Tibial nerve (tissue), 4 donors: ENCODE measurements around the gene RNF220. TPM values are rescaled to one million over a fixed set of nuclear protein-coding genes. Genes with fewer than 3 reads are reported as not detected.

Experiments used
- DNase-seq, 2 donors: peaks; one replicate each; pipeline ENCODE4 v3.0.0-alpha.2; 2019; ENCODE audit warnings: low spot score in 2 of 2
- H3K27ac ChIP-seq, 4 donors: fragments of 200-600 bp; sonication (generic) in 3 of 4; one replicate each; pipeline ENCODE4 v1.5.1; 2017 to 2019; ENCODE audit warnings: mild to moderate bottlenecking in 1 of 4
- H3K27me3 ChIP-seq, 2 donors: fragments of 200-600 bp; sonication (generic) in 1 of 2; one replicate each; pipeline versions ENCODE4 v1.5.1 to v1.6.0; 2017 to 2019
- H3K36me3 ChIP-seq, 3 donors: fragments of 200-600 bp; sonication (generic); one replicate each; pipeline ENCODE4 v1.5.1; 2018 to 2019
- H3K4me1 ChIP-seq, 4 donors: fragments of 200-600 bp; sonication (generic) in 3 of 4; one replicate each; pipeline ENCODE4 v1.5.1; 2017 to 2019
- H3K4me3 ChIP-seq, 4 donors: fragments of 200-600 bp; sonication (generic) in 3 of 4; one replicate each; pipeline ENCODE4 v1.5.1; 2017 to 2019; ENCODE audit warnings: mild to moderate bottlenecking in 1 of 4, moderate library complexity in 1 of 4
- H3K9me3 ChIP-seq, 4 donors: fragments of 200-600 bp; sonication (generic) in 3 of 4; one replicate each; pipeline ENCODE4 v1.5.1; 2017 to 2019
- EP300 ChIP-seq, 2 donors: sonication (generic); formaldehyde crosslinking; IDR thresholded peaks; one replicate each; pipeline ENCODE4 v1.6.1; 2017; ENCODE audit warnings: antibody characterized with exemption in 2 of 2, mild to moderate bottlenecking in 1 of 2
- POLR2A ChIP-seq, 2 donors: fragments of 450-650 bp; IDR thresholded peaks; one replicate each; pipeline ENCODE4 v1.6.1; 2017; ENCODE audit warnings: antibody characterized with exemption in 2 of 2, mild to moderate bottlenecking in 2 of 2, moderate library complexity in 2 of 2
- WGBS, 2 donors: methylation state at CpG; one replicate each; pipeline ENCODE4 v1.1.5; 2018; 5-methylcytosine and 5-hydroxymethylcytosine counted together
- total RNA-seq, 4 donors: library from RNA; depleted of rRNA; stranded (reverse); fragments of >200 nt; gene quantifications; one replicate each; pipeline ENCODE4 v1.1.0, GENCODE V29; 2016
- TF ChIP-seq, protein P1 (sequence below), 5 experiments: fragments of 200-600 bp in 3 of 5; fragments of 450-650 bp in 2 of 5; sonication (generic) in 3 of 5; IDR thresholded peaks; one replicate each; pipeline ENCODE4 v1.5.1; 2016 to 2019; ENCODE audit warnings: antibody characterized with exemption in 5 of 5, mild to moderate bottlenecking in 3 of 5, moderate library complexity in 2 of 5

The RNF220 gene
- total RNA-seq, 4 donors from 2014 or later: 110 to 151 (median 114) TPM

DNA sequence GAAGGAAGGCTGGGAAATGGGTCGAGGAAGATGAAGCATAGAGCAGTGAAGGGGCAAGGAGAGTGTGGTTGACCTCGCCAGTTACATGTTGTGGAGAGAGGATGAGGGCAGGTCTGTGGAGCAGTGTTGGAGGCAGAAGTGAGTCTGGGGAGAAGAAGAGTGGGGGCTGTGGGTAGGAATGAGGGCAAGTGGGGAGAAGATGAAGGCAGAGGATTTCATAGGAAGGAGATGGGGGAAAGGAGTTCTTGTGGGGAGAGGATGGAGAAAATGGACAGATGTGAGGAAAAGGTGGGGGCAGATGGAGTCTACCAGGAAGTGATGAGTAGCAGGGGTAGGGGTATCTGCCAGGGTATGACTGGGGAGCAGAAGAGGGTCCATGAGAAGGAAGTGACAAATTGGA is 273.1 kb downstream of the RNF220 start:
- Histone ChIP-seq H3K4me3 (no peak overlapping the region), H3K4me1 (peaks cover 0 to 50% (median 22%) of the 10 kb centered on the region in 4 donors), H3K27me3 (no peaks in the 10 kb centered on the region), H3K9me3 (no peaks in the 10 kb centered on the region), H3K27ac (no peak overlapping the region), H3K36me3 (no peaks in the 10 kb centered on the region)
- DNase-seq: no peak
- WGBS, 2 donors: 84 to 89% methylated on average over 2 of the region's 2 CpGs
- TF ChIP-seq, protein P1, sequence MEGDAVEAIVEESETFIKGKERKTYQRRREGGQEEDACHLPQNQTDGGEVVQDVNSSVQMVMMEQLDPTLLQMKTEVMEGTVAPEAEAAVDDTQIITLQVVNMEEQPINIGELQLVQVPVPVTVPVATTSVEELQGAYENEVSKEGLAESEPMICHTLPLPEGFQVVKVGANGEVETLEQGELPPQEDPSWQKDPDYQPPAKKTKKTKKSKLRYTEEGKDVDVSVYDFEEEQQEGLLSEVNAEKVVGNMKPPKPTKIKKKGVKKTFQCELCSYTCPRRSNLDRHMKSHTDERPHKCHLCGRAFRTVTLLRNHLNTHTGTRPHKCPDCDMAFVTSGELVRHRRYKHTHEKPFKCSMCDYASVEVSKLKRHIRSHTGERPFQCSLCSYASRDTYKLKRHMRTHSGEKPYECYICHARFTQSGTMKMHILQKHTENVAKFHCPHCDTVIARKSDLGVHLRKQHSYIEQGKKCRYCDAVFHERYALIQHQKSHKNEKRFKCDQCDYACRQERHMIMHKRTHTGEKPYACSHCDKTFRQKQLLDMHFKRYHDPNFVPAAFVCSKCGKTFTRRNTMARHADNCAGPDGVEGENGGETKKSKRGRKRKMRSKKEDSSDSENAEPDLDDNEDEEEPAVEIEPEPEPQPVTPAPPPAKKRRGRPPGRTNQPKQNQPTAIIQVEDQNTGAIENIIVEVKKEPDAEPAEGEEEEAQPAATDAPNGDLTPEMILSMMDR (IDR thresholded peaks at IDR 0.05): no peak
- TF ChIP-seq POLR2A (IDR thresholded peaks at IDR 0.05) (no peak), EP300 (IDR thresholded peaks at IDR 0.05) (no peak)

DNA sequence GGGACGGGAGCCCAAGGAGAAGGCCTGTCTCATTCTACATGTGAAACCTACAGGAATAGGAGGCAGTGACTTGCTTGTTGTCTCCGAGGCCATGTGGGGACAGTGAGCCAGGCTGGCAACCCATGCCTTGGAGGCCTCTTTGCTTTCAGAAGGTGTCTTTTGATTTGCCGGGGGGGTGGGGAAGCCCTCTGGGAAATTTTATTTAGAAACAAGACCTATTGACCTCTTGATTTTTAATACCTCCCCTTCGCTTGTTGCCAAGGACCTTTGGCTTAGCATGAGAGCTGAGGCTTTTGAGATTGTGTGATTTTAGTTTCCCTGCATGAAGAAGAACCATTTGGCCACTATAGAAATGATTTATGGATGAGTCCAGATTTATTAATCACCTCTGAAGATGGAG is 273.6 kb downstream of the RNF220 start:
- no peaks in the 10 kb centered on the region for H3K27me3 ChIP-seq
- no peak for DNase-seq
- no peak overlapping the region for H3K27ac ChIP-seq
- WGBS, 2 donors: 59 to 61% methylated on average over 4 of the region's 4 CpGs
- TF ChIP-seq EP300 (IDR thresholded peaks at IDR 0.05): no peak
- TF ChIP-seq, protein P1 (IDR thresholded peaks at IDR 0.05): no peak
- no peak for TF ChIP-seq POLR2A (IDR thresholded peaks at IDR 0.05)
- H3K36me3 ChIP-seq: no peaks in the 10 kb centered on the region
- peaks cover 0 to 45% (median 19%) of the 10 kb centered on the region in 4 donors for H3K4me1 ChIP-seq
- no peaks in the 10 kb centered on the region for H3K9me3 ChIP-seq
- H3K4me3 ChIP-seq: no peak overlapping the region

DNA sequence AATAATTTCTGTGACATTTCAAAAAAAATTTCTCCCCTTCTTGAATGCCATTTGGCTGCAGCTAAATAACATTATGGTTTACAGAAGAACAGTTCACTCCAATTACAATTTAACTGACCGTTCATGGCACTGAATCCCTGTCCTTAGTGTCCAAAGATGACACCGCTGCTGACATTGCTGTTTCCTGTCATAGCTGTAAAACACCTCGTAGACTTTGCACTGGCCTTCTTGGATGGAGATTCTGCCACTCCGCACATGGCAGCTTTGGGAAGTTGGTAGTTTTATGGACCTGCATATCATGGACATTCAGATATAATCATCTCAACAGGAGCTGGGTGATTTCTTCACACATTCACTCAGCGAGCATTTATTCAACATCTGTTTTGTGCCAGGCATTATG is 274.4 kb downstream of the RNF220 start:
- Histone ChIP-seq H3K4me1 (peaks cover 0 to 45% (median 19%) of the 10 kb centered on the region in 4 donors), H3K36me3 (no peaks in the 10 kb centered on the region), H3K4me3 (no peak overlapping the region), H3K27ac (no peak overlapping the region), H3K9me3 (no peaks in the 10 kb centered on the region), H3K27me3 (no peaks in the 10 kb centered on the region)
- 85% methylated on average over 5 of the region's 5 CpGs for WGBS, 2 donors
- DNase-seq: no peak
- TF ChIP-seq, protein P1 (IDR thresholded peaks at IDR 0.05): no peak
- TF ChIP-seq EP300 (IDR thresholded peaks at IDR 0.05) (no peak), POLR2A (IDR thresholded peaks at IDR 0.05) (no peak)

DNA sequence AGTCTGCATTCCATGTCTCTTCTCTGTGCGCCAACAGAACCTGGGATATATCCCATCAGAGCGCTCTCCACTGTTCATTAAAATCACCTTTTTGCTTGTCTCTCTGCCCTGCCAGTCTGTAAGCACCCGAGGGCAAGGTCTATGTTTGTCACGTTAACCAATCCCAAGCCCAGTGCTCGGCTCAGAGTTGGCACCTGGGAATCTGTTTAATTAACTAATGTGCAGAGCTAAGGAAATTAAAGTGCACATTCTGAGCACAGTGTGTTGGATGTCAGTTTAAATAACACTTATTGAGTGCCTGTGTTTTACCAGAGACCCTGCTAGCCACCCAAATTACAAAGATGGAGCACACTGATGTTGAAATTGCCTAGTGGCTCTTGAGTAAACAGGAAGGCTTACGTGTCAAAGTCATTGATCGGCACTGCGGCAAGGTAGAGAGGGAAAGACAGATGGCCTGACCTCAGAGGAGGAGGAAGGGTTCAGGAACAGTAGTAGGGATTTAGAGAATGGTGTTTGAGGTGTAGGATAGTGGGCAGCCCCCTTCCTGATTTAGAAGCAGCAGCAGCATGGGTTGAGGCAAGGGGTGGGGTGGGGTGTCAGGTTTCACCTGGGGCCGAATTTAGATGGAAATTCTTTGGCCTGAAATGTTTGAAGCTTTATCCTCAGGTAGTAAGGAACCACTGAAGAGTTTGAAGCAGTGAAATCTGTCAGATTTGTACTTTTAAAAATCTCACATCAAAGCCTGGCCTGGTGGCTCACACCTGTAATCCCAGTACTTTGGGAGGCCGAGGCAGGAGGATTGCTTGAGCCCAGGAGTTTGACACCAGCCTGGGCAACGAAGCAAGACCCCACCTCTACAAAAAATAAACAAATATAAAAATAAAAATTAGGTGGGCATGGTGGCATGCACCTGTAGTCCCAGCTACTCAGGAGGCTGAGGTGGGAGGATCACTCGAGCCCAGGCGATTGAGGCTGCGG is 277.1 kb downstream of the RNF220 start:
- 82 to 85% methylated on average over 14 of the region's 14 CpGs for WGBS, 2 donors
- no peak overlapping the region for H3K4me3 ChIP-seq
- H3K36me3 ChIP-seq: no peaks in the 10 kb centered on the region
- peaks cover 0 to 19% (median under 1%) of the 10 kb centered on the region in 4 donors for H3K4me1 ChIP-seq
- TF ChIP-seq, protein P1 (IDR thresholded peaks at IDR 0.05): no peak
- TF ChIP-seq EP300 (IDR thresholded peaks at IDR 0.05): no peak
- TF ChIP-seq POLR2A (IDR thresholded peaks at IDR 0.05): no peak
- no peaks in the 10 kb centered on the region for H3K9me3 ChIP-seq
- no peak overlapping the region for H3K27ac ChIP-seq
- DNase-seq: no peak
- H3K27me3 ChIP-seq: no peaks in the 10 kb centered on the region

DNA sequence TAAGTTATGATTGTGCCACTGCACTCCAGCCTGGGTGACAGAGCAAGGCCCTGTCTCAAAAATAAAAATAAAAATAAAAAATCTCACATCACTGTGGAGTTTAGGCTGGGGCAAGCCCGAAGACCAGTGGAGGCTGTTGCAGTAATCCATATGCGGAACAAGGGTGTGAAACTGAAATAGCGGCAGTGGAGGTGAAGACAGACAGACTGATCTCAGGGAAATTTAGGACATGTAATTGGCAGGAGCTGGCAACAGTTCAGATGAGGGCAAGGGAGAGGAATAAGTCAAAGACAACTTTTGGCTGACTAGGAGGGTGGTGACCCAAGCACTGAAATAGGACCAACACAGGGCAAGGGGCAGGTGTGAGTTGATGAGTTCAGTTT is 277.8 kb downstream of the RNF220 start:
- WGBS, 2 donors: 95% methylated on average over 3 of the region's 3 CpGs
- Histone ChIP-seq H3K4me3 (no peak overlapping the region), H3K36me3 (no peaks in the 10 kb centered on the region), H3K9me3 (no peaks in the 10 kb centered on the region), H3K27me3 (no peaks in the 10 kb centered on the region), H3K4me1 (peaks cover 0 to 12% (median 0%) of the 10 kb centered on the region in 4 donors), H3K27ac (no peak overlapping the region)
- TF ChIP-seq, protein P1 (IDR thresholded peaks at IDR 0.05): no peak
- TF ChIP-seq EP300 (IDR thresholded peaks at IDR 0.05): no peak
- no peak for TF ChIP-seq POLR2A (IDR thresholded peaks at IDR 0.05)
- DNase-seq: no peak
